GM18870 (cell line): Measurements from ENCODE around the gene DDX54.

Source experiments
- ATAC-seq: cut with Tn5 transposase; IDR thresholded peaks from one replicate; pipeline ENCODE4 v1.9.1; 2021; ENCODE audit warnings: moderate library complexity; ENCODE audit not compliant: unreplicated experiment

Gene DDX54

GRCh38 chr12:113185180-113186032 lies at the start of gene DDX54, which contains the start of gene RITA1:
DDX54 (minus strand) TSS chr12:113185478; CDS start chr12:113185451, 27 bp downstream.
RITA1 (plus strand) TSS chr12:113185721; CDS start chr12:113186747, 1,026 bp downstream.
- peak; percentile 33 for ATAC-seq

- ATAC-seq: no peak
Measured at GRCh38 chr12:113234483-113234882, 49.2 kb upstream of the DDX54 start.

DNA sequence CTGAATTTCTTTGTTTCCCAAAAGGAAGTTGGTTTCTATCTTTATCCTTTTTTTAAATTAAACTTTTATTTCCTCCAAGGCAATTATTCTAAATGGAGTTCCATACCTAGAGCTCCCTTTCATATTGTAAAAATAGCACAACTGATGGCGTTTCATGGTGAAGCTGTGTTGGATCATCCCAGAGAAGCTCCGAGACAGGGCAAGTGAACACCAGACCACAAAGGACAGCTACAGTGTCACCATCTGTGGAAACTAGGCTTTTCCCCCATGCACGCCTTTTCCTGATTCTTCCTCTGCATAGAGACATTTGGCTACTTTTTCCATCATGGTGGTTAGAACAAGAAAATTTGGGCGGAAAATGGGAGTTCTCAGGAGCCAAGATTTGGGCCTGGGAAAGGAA lies 48.7 kb upstream of the DDX54 start:
- ATAC-seq: no peak

DNA sequence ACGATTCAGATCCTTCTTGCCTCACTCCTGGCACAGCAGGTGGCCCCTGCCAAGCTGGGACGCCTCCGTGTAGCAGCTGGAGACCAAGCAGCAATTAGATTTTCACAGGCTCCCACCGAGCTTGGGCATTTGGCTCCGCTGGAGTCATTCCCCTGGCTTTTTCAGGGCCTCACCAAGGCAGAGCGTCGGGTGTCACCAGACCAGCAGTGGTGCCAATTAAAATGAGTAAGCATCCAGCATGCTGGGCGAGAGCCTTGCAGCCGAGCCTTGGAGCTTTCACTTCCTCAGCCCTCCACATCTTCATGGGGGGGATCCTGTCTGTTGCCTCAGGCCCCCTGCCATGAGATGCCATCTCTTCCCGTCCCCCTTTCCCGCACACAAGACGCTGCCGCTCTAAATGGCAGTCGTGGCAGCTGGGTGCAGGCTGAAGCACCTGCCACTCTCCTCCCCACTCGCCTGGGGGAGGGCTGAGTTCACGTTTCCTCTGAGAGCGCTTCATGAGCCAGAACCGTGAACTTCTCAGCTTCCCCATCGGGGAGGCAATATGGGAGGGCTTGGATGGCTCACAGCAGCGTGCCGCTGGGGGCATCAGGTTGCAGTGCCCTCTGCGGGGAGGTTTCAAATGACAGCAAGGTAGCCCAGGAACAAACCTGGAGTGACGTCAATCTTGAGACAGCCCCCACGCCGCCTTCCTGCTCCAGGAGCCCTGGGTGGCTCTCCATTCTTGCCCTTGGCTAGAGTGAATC lies 47.7 kb upstream of the DDX54 start:
- peak; percentile 46 for ATAC-seq

- no peak for ATAC-seq
Measured at GRCh38 chr12:113232089-113232839, 47.0 kb upstream of the DDX54 start.

DNA sequence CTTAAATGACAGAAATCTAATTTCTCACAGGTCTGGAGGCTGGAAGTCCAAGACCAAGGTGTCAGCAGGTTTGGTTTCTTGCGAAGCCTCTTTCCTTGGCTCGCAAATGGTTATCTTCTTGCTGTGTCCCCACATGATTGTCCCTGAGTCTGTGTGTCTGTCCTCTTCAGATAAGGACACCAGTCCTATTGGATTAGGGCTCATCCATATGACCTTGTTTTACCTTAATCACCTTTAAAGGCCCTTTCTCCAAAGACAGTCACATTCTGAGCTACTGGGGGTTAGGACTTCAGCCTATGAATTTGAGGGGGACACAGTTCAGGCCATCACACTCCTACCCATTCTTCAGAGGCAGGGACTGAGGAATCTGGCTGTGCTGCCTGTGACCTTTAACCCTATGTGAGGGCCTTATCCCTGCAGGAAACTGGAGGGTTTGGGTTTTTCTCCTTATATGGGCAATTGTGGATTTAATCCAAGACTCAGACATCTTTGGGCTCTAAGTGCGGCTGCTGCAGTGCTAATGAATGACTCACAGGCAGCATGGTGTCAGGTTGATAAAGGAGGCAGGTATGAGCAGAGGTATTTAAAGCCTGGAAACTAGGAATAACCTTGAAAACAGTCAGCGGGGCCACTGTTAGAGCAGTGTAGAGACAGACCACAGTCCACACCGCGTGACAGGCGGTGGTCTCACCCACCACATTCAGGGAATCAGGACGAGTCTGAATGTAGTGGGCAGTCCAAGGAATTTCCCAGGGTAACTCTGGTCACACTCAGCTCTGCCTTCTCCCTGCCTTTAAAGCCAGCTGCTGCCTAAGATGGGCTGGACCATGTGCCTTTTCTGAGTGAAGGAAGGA lies 46.2 kb upstream of the DDX54 start:
- ATAC-seq: no peak

- no peak for ATAC-seq
Measured at GRCh38 chr12:113230315-113231234, 45.3 kb upstream of the DDX54 start.

- no peak for ATAC-seq
Measured at GRCh38 chr12:113228394-113229028, 43.2 kb upstream of the DDX54 start.

DNA sequence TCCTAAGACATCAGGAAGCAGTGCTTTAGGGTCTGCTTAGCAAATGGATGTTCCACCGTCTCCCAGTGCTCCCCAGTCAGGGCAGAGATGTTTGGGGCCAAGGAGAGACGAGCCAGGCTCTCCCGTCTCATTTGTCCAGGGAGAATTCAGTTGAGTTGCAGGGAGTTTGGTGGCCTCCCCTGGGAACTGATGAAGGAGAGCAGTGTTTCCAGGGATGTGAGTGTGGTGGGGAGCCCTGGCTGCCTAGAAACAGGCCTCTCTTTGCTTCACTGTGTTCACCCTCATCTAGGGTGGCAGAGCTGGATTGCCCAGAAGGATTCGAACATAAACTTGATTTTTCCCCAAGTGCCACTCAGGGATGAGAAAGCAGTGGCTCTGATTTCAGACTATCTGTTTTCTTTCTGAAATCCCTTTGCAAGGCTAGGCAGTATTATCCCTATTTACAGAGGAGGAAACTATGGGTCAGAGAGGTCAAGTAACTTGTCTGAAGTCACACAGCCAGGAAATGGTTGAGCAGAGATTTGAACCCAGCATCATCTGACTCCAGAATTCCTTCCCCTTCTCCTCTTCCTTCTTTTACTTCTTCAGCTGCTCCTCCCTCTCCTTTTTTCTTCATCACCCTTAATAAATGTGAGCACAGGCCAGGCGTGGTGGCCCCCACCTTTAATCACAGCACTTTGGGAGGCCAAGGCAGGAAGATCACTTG lies 42.6 kb upstream of the DDX54 start:
- ATAC-seq: no peak

GRCh38 chr12:113226696-113227568 lies 41.7 kb upstream of the DDX54 start:
- ATAC-seq: no peak

DNA sequence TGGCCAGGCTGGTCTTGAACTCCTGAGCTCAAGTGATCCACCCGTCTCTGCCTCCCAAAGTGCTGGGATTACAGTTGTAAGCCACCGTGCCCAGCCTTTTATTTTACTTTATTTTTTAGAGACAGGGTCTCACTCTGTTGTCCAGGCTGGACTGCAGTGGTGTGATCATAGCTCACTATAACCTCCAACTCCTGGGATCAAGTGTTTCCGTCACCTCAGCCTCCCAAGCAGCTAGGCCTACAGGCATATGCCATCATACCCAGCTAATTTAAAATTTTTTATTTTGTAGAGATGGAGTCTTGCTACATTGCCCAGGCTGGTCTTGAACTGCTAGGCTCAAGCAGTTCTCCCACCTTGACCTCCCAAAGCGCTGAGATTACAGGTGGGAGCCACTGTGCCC lies 39.7 kb upstream of the DDX54 start:
- ATAC-seq: no peak

- ATAC-seq: no peak
Measured at GRCh38 chr12:113222730-113223531, 37.7 kb upstream of the DDX54 start.

GRCh38 chr12:113221997-113222729 lies 36.9 kb upstream of the DDX54 start:
- ATAC-seq: no peak

GRCh38 chr12:113221181-113221996 lies 36.1 kb upstream of the DDX54 start, which contains the start of gene TPCN1:
TPCN1 (plus strand) TSS chr12:113221464; CDS start chr12:113226853, 5,389 bp downstream.
- ATAC-seq: peak; percentile 85
